Endothelial cell of hepatic sinusoid (primary cell): ENCODE data around the gene NAALADL2.

Experiments used
- in situ Hi-C: cut with HindIII; loops from 2 replicates; pipeline ENCODE4 v1.10.0; 2017; ENCODE audit warnings: low sequenced_read_pairs

The NAALADL2 gene

DNA sequence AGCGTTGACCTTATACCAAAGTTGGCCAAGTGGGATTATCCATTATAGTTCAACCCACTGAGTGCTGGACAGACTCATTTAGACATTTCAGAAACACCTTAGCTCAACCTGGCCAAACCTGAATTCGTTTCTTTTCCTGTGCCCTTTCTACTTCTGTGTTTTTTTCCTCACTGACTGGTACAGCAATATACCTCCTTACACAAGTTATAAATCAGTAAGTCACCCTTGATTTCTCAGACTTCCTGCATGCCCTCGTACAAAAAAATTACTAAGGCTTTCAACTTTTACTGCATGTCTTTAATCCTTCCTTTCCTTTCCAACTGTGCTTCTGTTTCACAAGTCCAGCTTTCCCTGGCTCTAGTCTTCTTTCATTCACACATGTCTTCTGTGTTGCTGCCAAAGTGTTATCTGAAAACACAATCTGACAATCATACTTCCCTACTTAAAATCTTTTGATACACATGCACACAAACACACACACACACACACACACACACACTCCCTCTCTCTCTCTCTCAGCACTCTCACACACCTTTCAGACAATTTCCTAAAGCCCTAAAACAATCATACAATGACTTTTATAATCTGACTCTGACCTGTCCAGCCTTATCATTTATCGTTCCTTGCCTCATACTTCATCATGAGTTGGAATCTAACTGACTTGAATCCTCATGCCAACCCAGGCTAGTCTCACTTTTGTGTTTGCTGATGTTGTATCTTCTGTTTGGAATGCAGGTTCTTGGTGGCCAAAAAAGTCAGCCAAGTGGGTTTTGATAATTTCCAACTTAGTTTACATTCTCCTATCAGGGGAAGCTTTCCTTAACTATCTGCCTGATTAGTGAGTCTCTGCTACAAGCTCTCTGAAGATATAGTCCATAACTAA lies 436.4 kb downstream of the NAALADL2 start:
- in situ Hi-C loops: no loop called here

DNA sequence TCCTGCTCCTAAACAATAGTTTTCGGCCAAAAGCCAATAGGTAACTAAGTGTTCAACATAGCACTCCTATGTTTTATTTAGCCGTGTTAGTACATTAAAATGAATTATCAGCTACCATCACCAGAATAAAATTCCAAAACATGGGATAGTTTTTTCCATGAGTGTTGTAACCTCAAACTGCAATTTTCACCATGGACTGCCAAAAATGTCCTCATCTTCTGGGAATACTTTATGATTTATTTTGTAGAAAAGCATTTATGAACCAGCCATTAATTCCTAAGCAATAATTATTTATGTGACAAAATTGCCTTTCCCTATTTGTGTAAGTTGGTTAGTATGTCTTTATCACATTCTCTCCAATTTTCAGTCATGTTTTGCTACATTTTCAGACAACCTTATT lies 438.1 kb downstream of the NAALADL2 start:
- in situ Hi-C loops: no loop called here

DNA sequence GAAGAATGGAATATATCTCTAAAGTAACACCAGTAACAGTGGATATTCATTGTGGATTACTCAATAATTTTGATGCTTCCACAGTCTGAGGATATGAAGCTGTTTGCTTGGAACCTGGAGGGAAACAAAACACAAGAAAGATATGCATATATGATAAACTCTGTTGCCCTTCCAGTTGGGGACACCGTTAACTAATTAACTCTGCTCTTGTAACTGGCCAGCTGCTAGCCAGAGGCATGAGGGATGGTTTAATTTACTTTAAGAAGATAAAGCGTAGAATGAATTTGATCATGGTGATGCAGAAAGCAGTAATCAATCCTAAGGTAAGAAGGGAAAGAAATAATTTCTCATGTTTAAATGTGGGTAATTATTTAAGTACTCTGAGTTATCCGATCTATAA lies 442.6 kb downstream of the NAALADL2 start:
- in situ Hi-C loops: no loop called here

DNA sequence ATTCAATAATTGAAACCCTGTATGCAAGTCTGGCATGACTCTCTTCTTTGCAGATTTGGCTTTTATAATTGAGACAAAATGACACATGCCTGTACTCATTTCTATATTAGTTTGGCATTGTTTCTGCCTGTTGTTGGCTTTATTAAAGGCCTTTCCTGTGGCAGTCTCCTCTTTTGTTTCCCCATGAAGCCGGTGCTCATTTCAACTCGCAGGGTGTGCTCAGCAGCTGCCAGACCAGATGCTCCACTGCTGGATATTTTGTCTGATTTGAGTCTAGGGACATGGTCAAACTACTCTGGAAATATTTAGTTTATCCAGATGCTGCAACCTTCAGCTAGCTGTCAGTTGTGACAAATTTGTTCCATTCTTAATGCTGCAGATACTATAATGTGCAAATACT lies 445.3 kb downstream of the NAALADL2 start:
- in situ Hi-C loops: no loop called here

DNA sequence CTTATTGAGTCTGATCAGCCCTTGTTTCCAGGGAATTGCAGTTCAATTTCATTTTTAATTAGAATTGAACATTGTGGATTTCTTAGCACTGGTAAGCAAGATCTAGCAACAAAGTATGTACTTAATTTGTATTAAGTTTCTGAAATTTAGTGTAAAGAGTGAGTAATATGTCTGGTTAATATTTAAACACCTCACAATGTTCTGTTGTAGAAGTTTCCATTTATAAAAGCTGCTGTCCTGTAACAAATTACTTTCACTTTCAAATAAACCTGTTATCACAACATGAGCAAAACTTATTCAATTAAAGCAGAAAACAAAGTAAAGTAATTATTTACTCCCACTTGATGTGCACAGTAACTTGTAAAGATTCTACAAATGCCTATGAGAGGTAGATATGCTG lies 448.5 kb downstream of the NAALADL2 start:
- in situ Hi-C loops: no loop called here

DNA sequence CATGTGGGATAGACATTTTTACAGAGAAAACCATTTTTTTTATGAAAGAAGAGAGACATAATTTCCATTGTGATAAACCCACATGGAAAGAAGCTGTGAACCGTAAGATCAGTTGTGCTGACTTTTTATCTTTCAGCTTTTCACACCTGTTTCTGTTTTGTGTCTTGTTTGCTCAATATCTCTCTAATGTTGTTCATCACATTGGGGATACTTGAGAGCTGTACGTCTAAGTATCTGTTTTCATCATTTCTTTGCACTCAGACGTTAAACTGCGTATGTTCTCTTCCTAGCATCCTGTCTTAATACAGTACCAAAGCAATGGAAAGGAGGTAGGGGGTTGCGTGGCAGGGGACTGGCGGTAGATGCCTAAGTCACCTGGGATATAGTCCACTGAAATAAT lies 449.0 kb downstream of the NAALADL2 start:
- in situ Hi-C loops: no loop called here

DNA sequence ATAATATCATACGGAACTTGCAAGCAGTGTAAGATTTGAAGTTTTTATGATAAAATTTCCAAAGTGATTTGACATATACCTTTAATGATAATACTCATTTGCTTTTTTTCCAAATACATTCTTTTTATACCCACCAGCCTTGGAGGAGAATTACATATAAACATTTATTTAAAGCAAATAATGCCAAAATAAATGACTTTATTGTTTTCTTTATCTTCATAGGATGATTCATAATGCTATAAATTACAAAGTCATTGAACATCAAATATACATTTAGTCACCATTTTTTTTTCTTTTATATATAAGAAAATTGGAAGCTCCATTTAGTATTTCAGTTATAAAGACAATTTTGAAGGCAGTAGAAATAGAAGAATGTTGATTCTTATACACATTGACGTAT lies 450.9 kb downstream of the NAALADL2 start:
- in situ Hi-C loops: no loop called here

DNA sequence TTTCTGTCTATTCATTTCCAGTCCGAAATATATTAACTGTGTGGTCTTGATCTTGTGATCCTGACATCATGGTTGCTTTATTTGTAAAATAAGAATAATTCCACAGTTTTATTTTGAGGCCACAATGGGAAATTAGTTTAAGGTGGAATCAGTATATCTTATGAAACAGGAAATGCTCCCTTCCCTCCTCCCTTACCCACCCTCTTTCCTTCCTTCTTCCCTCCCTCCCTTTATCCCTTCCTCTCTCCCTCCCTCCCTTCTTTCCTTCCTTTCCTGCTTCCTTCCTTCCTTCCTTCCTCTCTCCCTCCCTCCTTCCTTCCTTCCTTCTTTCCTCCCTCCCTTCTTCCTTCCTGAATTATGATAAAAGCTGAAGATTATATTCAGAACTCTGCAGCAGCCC lies 452.3 kb downstream of the NAALADL2 start:
- in situ Hi-C loops: no loop called here

DNA sequence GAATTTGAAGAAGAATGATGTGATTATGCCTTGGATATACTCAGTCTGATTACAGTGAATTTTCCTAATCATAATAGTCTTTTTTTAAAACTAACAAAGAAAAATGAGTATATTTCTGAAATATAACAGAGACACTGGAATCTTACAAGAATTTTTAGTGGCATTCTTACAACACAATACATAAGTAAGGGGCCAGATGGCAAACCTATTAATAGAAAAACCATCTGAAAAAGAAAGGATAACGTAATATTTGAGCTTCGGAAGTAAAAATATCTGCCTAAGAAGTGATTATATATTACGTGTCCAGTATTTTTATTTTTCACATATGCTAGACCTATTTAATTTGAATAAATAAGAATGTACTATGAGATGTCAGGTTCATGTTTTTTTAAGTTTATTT lies 452.8 kb downstream of the NAALADL2 start:
- in situ Hi-C loops: no loop called here

DNA sequence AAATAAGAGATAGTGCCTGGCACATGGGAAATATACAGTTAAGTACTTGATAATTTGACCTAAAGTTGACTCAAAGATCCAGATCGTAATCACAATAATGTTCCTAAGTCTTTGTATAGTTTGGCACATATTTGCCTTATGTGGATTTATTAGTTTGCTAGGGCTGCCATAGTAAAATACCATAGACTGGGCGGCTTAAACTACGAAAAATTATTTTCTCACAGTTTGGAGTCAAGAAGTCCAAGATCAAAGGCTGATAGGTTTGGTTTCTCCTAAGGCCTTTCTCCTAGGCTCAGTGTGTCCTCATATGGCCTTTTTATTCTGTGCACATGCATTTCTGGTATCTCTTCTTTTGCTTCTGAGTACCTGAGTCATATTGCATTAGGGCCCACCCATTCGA lies 453.7 kb downstream of the NAALADL2 start:
- in situ Hi-C loops: no loop called here

DNA sequence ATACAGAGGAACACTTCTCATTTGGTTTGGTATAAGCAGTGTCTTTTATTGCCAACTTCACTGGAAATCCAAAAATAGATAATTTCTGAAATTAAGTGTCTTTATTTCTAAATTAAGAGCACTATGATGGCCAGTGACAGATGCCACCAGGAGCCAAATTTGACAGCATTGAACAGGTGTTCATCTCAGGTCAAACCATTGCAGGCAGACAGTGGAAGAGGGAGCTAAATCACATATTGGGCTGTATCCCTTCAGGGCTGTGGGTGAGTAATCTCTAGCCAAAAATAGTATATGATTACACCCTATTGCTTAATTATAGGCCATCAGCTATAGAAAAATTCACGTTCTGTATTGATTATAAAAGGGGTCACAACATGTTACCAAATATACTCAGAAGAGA lies 457.7 kb downstream of the NAALADL2 start:
- in situ Hi-C loops: no loop called here

DNA sequence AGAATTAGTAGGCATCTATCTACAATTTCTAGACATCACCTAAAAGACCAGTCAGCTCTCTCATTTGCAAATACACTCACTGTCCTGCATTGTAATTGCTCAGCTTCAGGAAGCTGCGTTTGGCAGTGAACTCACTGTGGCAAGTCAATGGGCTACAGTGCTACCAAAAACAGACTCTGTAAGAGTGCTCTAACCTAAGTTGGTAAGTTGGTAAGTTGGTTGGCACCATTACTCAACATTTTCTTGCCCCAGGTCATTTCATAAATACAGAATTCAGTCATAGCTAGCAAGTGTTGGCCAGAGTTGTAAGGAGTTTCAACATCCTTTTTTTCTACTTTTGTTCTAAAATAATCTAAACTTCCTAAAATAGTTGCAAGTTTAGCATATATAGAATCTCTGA lies 466.3 kb downstream of the NAALADL2 start:
- in situ Hi-C loops: no loop called here

DNA sequence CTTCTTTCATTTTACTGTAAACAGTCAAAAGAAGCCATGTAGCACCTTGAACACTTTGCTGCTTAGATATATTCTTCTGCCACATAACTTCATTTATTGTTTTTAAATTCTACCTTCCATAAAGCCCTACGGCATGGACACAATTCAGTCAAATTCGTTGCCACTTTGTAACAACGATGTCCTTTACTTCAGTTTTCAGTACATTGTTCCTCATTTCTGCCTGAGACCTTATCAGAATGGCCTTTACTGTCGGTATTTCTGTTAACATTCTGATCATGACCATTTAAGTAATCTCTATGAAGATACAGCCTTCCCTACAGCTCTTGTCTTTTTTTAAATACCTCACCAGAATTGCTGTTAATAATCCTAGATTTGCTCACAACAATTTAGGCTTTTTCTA lies 466.9 kb downstream of the NAALADL2 start:
- in situ Hi-C loops: no loop called here

DNA sequence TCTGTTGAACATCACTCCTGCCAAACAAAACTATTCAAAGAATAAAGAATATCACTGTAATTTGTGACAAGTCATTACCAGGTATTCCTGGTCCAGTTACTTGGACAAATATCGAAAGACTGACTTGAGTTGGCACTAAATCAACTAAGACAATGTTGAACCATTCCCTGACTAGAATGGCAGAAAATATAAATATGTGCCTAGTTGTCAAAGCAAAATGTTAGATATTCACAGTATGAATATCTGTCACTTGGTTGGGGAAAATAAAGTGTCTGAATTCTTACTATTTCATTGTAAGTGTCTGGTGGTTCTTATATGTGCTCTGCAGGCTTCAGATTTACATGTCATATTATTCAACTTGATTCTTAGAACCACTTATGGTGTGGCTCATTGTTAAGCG lies 470.2 kb downstream of the NAALADL2 start:
- in situ Hi-C loops: no loop called here

DNA sequence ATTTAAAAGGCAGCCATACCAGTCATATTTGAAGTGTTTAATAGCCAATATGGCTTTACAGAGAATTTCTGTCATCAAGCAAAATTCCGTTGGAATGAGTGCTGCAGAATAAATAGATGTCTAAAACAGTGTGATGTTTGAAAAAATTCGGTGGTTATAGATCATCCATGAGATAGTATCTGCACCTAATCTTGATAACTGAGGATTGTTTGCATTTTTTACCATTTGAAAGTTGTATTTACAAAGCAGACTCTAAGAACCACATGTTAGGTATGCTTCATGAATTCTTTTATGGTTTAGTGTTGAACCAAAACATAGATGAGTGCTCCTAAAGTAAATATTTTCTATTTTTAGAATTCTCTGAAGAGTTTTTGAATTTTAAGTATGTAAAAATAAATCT lies 476.1 kb downstream of the NAALADL2 start:
- in situ Hi-C loops: no loop called here

DNA sequence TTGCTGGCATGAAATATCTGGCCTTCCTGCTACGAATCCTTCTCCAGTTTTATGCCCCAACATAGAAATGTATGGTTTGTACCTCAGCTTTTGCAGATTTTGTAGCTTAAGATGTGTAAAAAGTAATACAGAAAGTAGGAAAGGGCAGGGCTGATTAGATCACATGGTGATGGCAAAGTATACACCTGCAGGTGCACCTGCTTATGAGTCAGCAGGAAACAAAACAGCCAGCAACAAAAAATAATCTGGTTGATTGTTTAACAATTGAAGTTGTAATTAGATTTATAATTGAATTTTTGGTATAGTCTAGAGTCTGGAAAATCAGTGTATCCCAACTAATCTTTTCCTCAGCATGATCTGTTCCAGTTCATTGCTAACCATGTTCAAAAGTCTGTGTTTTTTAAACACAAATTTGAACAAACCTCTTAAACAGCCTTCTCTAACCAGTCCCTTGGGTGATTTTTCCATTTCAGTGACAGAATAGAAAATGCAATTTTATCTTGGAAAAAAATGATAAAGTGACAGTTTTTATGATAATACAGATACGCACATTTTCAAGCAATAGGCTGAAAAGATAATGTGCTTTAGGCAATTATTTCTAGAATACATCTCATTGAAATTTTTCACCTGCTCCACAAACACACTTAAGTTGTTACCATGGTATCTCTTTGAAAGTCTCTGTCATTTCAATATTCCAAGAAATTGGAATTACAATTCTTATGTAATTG lies 477.4 kb downstream of the NAALADL2 start:
- in situ Hi-C loops: no loop called here

DNA sequence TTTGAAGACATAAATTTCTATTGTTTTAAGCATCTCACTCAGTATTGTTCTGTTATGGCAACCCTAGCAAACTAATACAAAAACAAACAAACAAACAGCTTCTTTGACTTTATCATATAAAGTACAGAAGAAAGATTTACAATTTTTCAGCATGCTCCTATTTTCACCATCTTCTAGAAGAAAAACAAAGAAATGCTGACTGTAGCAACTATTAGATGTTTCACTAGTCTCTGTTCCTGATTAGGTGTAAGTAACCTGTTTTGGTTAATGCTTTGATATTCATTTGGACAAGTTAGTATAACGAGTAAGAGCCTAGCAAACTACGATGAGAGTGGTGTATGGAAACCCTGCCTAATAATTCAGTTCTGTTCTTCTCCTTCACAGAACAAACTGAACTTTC lies 478.5 kb downstream of the NAALADL2 start:
- in situ Hi-C loops: no loop called here

DNA sequence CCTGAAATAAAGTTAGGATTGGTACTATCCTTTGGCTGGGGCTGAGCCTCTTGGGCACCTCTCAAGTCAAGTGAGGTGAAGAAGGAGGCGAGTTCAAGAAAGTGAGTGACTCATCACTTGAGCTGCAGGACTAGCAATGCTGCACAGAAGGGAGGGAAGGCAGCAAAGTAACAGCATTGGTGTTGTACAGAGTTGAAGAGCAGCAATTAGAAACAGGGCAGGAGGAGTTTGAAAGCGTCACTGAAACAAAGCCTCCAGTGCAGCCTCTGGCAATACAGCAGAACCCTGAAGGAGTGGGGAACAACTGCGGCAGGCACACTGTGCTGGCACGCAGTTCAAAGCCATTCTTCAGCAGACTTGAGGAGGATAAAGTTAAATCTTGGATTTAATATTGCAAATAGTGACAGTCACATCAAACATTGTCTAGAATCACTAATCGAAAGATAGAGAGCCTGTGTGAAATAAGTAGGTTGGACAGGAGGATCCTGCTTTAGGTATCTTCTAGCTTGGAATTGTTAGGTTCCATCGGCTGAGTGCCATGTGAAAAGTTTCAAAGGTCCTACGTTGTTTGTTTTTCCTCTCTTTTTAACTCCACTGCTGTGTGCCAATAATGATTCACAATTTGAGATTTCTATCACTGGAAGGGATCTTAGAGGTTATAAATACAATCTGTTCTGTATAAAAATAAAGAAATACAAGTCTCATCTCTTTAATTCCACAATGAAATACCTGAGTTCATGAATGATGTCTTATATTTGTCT lies 479.8 kb downstream of the NAALADL2 start:
- in situ Hi-C loops: no loop called here

DNA sequence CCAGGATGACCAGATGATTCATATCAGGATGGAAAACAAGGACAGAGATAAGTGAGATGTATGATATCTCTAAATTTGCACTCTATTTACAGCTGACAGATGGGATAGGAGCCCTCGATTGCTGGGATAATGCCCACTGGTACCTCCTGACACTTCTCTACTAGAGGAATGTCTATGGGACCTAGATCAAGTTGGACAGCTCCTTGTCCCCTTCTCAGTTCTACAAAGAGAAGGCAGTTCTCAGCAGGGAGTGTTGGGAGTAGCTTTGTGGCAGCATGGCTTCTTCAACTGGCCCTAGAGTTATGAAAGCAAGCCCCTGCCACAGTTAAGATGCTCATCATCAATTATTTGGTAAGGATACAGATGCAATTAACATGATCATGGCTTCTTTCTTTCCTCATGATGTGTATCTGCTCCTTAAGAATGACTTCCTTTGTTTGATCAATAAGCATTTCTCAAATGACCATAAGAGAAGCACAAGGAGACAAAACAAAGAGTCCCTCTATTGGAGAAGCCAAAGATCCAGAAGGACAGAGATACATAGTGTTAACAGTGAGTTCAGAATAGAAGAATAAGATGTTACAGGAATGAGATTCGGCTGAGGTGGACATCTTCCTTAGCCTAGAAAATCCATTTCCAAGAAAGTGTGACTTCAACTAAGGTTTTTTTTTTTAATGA lies 481.3 kb downstream of the NAALADL2 start:
- in situ Hi-C loops: no loop called here

DNA sequence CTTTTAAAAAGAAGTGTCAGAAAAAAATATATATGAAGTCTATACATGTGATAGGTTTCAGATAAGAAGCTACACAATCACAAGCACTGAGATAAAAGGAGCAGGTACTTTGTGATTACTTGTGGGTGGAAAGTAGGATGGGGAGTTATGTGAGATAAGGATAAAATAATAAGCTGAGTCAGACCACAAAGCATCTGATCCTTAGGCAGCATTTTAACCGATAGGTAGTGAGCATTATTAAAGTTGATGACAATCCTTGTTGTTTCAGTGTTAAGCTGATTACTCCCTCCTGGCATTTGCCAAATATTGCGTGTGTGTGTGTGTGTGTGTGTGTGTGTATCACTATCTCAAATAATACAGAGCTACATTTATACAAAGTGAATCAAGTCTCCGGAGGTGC lies 483.1 kb downstream of the NAALADL2 start:
- in situ Hi-C loops: no loop called here

DNA sequence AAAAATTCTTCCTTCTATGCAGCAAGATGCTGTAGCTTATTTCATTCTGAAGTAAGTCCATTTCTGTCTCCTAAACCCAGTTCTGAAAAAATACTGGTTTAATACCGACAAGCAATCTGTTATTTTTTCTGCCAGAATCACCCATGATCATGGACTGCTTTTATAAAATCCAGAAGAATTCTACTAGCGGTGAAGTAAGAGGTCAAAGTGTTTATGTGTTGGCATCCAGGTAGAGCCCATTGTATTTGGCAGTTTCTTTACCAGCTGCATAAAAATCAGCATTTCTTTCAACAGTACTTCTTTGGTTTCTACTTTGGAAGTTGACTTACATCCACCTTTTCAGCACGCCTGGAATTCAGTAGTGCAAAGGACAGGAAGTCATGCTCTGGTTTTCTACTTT lies 484.8 kb downstream of the NAALADL2 start:
- in situ Hi-C loops: no loop called here
